Ovary (tissue), 3 donors: ENCODE results near the gene SLC38A10.

Source experiments
- EP300 ChIP-seq: sonication (generic); formaldehyde crosslinking; IDR thresholded peaks from one replicate; pipeline ENCODE4 v1.6.1; 2017; ENCODE audit warnings: antibody characterized with exemption
- TF ChIP-seq, protein P1 (sequence below), 3 donors: fragments of 450-650 bp in 2 of 3; fragments of 200-600 bp in 1 of 3; IDR thresholded peaks; one replicate each; pipeline versions ENCODE4 v1.5.1 to v1.8.0; 2016 to 2022; ENCODE audit warnings: antibody characterized with exemption in 3 of 3, mild to moderate bottlenecking in 1 of 3
- donor health status: DM: no; HTN: no; CAD: no.

DNA sequence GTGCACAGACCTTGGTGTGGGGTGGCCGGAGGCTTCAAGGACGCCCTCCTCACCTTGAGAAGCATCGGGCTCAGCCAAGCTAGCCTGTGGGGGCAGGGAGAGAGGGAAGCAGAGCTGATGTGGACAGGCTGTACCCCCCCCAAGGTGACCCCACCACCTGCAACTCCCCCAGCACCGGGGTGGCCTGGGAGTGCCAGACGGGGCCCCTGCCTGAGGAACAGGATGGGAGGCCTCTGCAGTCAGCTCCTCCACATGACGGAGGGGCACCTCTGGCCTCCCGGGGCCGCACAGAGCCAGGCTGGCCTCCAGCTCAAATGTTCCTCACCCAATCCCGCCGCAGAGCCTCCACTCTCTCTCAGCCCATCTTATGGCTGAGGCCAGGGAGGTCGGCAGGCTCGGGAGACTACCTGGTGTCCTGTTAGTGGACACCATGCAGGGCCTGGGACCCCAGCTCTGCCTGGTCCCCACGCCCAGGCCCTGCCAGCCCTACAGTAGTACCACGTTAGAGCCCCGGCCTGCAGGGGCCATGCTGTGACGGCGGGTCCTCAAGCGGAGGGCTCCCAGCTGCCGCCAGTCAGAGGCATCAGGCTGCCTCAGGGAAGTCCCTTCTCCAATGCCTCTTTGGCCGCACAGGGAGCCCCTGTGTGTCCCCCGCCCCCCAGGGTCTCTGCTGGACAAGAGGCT lies 19.4 kb upstream of the SLC38A10 start:
- TF ChIP-seq, protein P1, sequence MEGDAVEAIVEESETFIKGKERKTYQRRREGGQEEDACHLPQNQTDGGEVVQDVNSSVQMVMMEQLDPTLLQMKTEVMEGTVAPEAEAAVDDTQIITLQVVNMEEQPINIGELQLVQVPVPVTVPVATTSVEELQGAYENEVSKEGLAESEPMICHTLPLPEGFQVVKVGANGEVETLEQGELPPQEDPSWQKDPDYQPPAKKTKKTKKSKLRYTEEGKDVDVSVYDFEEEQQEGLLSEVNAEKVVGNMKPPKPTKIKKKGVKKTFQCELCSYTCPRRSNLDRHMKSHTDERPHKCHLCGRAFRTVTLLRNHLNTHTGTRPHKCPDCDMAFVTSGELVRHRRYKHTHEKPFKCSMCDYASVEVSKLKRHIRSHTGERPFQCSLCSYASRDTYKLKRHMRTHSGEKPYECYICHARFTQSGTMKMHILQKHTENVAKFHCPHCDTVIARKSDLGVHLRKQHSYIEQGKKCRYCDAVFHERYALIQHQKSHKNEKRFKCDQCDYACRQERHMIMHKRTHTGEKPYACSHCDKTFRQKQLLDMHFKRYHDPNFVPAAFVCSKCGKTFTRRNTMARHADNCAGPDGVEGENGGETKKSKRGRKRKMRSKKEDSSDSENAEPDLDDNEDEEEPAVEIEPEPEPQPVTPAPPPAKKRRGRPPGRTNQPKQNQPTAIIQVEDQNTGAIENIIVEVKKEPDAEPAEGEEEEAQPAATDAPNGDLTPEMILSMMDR (IDR thresholded peaks at IDR 0.05) = no peak
- TF ChIP-seq EP300 = no peak
